AG04450 (cell line): ENCODE measurements around the gene GSE1. TPM values are rescaled to one million over a fixed set of nuclear protein-coding genes. Genes with fewer than 3 reads are reported as not detected.

ENCODE experiments used
- CTCF ChIA-PET: fragments of 300-600, 350-600 bp; formaldehyde crosslinking; extraction: SDS; loops from one replicate; lab custom pipeline; 2022; ENCODE audit warnings: antibody characterized with exemption, inconsistent platforms; lab: Charles Lee
- POLR2A ChIA-PET: fragments of 350-600 bp; formaldehyde crosslinking; extraction: SDS; loops from one replicate; lab custom pipeline; 2021; ENCODE audit warnings: antibody characterized with exemption, inconsistent platforms; lab: Yijun Ruan, JAX
- DNase-seq: peaks from one replicate; pipeline ENCODE4 v3.0.0-alpha.2; 2011; ENCODE audit warnings: low read depth, low spot score
- H3K27ac ChIP-seq: one replicate; pipeline ENCODE4 v1.5.1; 2012; ENCODE audit warnings: low read depth, low read length, control low read depth
- H3K27me3 ChIP-seq: one replicate; pipeline ENCODE4 v1.6.0; 2012; ENCODE audit warnings: low read length; ENCODE audit not compliant: control insufficient read depth, insufficient read depth
- H3K4me3 ChIP-seq: 2 replicates; pipeline ENCODE4 v1.5.1; 2011; ENCODE audit warnings: mild to moderate bottlenecking, low read depth, low read length, control low read depth
- H3K9me3 ChIP-seq: 2 replicates; pipeline ENCODE4 v1.5.1; 2012; ENCODE audit warnings: low read length; ENCODE audit not compliant: control insufficient read depth, insufficient read depth
- polyA plus RNA-seq: library from polyadenylated mRNA; depleted of rRNA; stranded (reverse); fragments of >200 nt; gene quantifications from 2 replicates; pipeline ENCODE4 v1.2.3, GENCODE V29; 2011
- TF ChIP-seq, protein P1 (sequence below): IDR thresholded peaks from 2 replicates; pipeline ENCODE4 v1.5.1; 2011; ENCODE audit warnings: low read depth, low read length, control low read depth, inconsistent platforms

Gene GSE1
- polyA plus RNA-seq, 1 experiment, result 18.2 TPM

DNA sequence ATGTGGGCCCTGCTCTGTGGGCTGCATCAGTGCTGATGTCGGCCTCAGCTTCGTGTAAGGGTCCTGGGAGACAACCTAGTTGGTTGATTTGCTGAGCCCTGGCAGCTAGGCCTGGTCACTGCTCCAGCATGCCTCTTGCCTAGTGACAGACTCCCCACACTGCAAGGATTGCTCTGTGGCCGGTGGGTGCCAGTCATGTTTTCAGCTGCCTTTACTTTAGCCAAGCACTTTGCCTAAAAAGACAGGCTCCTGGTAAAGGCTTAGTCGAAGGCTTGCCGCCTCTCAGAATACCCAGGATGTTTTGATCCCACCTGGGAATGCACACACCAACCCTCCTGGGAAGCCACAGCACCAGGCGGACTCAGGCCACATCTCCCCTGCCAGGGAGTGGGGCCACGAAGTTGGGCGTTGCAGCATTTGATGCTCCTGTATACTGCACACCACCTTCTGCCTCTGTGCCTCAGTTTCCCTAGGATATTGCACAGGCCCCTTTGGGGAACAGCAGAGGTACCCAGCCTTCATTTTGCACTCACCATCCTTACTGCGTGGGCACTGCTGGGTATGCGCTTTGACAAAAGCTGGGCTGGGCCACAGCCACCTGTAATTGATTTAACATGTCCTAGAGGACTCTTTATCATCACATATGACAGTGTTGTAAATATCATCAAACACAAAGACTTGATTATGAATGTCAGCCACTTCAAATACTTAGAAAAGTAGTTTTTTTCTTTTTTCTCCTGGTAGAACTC is 55.7 kb downstream of the GSE1 start:
- ChIA-PET POLR2A (no interaction called here), CTCF (no interaction called here)
- H3K4me3 ChIP-seq, result no peak overlapping the region
- TF ChIP-seq, protein P1, sequence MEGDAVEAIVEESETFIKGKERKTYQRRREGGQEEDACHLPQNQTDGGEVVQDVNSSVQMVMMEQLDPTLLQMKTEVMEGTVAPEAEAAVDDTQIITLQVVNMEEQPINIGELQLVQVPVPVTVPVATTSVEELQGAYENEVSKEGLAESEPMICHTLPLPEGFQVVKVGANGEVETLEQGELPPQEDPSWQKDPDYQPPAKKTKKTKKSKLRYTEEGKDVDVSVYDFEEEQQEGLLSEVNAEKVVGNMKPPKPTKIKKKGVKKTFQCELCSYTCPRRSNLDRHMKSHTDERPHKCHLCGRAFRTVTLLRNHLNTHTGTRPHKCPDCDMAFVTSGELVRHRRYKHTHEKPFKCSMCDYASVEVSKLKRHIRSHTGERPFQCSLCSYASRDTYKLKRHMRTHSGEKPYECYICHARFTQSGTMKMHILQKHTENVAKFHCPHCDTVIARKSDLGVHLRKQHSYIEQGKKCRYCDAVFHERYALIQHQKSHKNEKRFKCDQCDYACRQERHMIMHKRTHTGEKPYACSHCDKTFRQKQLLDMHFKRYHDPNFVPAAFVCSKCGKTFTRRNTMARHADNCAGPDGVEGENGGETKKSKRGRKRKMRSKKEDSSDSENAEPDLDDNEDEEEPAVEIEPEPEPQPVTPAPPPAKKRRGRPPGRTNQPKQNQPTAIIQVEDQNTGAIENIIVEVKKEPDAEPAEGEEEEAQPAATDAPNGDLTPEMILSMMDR, result no peak
- no peak overlapping the region for H3K27ac ChIP-seq
- no peaks in the 10 kb centered on the region for H3K27me3 ChIP-seq
- H3K9me3 ChIP-seq, result peaks cover 3% of the 10 kb centered on the region; the same call in 1 of the 2 replicates
- DNase-seq, result no peak

GRCh38 chr16:85670840-85671239 is 57.7 kb downstream of the GSE1 start:
- TF ChIP-seq, protein P1, result no peak
- DNase-seq, result no peak
- H3K27ac ChIP-seq, result no peak overlapping the region
- H3K4me3 ChIP-seq, result no peak overlapping the region
- no peaks in the 10 kb centered on the region for H3K27me3 ChIP-seq
- ChIA-PET CTCF (no interaction called here), POLR2A (no interaction called here)
- H3K9me3 ChIP-seq, result peaks cover 3% of the 10 kb centered on the region; the same call in 1 of the 2 replicates

DNA sequence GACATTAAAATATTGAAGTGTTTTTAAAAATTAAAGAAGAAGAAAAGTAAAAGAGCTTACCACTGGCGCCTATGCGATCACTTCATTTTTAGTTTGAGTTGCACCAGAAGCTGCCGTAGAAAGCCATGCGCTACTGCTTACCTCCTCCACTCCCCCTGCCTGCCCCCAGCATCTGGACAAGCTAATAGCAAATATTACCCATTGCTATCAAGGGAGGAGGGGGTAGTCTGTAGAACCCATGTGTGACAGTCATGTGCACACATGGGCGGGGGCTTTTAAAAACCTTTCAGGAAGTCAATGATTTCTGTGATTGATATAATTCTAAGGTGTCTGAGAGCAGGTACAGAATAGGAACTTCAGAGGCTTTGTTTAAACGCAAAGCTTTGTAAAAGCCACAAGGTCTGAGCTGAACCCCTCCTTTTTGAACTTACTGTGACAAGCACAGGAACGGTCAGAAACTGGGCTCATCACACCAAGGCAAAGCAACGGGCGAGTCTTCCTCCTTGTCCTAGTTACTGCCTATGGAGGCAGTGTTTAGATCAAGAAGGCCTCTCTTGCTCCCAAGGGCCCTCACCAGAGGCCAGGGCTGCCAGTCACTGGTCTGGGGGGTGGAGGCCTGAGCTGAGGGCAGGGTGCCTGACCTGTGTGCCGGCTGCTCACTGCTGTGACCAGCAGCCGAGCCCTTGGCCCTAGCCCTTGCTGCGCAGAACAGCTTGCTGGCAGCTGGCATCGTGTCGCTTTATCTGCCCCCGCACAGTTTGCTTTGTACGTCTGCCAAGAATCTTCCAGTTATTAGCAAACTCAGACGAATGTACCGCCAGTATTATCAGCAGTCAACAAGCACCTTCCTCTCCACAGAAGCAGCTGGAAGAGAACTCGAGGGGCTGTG is 60.7 kb downstream of the GSE1 start:
- TF ChIP-seq, protein P1, result no peak
- POLR2A ChIA-PET, result no interaction called here
- Histone ChIP-seq H3K9me3 (peaks cover 3% of the 10 kb centered on the region; the same call in 1 of the 2 replicates), H3K27ac (peak overlapping the region; percentile 65), H3K4me3 (no peak overlapping the region), H3K27me3 (no peaks in the 10 kb centered on the region)
- peak; percentile 29 for DNase-seq
- CTCF ChIA-PET, result interaction anchor here (0.6 to 2.4 kb wide), 7 partner anchors 9 to 64 kb away, joined by 3 to 11 read pairs (median 4); no protein-coding TSS in a partner anchor

DNA sequence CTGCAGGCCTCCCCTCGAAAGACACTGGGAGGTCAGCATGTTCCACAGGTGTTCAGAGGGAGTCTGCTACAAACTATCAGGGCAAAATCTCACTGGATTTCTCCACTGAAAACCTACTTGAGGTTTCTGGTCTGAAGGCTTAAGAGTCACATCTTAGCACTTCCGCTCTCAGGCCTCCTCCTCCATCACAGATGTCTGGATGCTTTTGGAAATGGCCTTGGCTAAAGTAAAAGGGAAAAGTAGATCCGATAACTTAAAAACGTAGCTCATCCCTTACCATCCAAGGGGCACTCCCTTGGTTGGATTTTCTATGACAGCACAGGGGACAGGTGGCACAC is 61.3 kb downstream of the GSE1 start:
- TF ChIP-seq, protein P1, result no peak
- ChIA-PET POLR2A (no interaction called here), CTCF (interaction anchor here (0.8 to 2.4 kb wide), 5 partner anchors 9 to 59 kb away, joined by 3 to 11 read pairs (median 3); no protein-coding TSS in a partner anchor)
- H3K9me3 ChIP-seq, result peaks cover 3% of the 10 kb centered on the region; the same call in 1 of the 2 replicates
- H3K4me3 ChIP-seq, result no peak overlapping the region
- no peaks in the 10 kb centered on the region for H3K27me3 ChIP-seq
- DNase-seq, result no peak
- peak overlapping the region; percentile 65 for H3K27ac ChIP-seq
